ENCODE data around the gene ARHGAP15.

GRCh38 chr2:143205106-143205764, 76.0 kb downstream of the ARHGAP15 start:
- TF ChIP-seq CTCF (IDR thresholded peaks at IDR 0.05) = no peak
- no peak for TF ChIP-seq POLR2A (IDR thresholded peaks at IDR 0.05)
- peak in 1 of 2 donors; percentile 9 for TF ChIP-seq POLR2AphosphoS5 (IDR thresholded peaks at IDR 0.05; ENCODE audit: insufficient read depth in 1 of 2, low read depth in 1 of 2)

Data from vagina (tissue), 2 donors.